Activated effector memory CD4-positive, alpha-beta T cell treated with anti-CD3 and anti-CD28 coated beads, Interleukin-2, amount 50 U/mL, for 16 hours (primary cell): ENCODE measurements around the gene EEFSEC.
"Not testable (repeated sequence)": the region's sequence is repeated elsewhere in the genome, so short reads cannot be mapped to it uniquely, and the experiment has no call there.

ENCODE experiments used
- DNase-seq: peaks from one replicate; pipeline ENCODE4 v3.0.0-alpha.2; 2020

The EEFSEC gene

DNA sequence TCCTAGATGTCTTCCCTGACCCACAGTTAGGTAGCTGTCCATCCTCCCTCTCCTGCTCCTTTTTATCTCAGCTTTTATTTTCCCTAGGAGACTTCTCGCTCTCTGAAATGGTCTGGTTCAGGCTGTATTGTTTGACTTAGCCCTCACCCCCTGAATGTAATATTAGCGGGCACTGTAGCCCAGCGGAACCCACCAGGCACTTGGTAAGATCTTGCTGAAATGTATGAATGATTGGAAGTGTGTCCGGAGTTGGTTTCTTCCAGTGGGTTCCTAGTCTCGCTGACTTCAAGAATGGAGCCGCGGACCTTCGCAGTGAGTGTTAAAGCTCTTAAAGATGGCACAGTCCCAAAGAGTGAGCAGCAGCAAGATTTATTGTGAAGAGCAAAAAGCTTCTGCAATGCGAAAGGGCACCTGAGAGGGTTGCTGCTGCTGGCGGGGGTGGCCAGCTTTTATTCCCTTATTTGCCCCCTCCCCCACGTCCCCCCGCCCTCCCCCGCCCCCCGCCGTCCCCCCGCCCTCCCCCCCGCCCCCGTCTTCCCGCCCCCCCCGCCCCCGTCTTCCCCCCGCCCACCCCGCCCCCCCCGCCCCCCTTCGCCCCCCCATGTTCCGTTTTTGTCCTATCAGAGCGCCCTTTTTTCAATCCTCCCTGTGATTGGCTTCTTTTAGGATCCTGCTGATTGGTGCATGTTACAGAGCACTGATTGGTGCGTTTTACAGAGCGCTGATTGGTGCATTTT is 694 bp upstream of the EEFSEC start:
- DNase-seq: no peak

DNA sequence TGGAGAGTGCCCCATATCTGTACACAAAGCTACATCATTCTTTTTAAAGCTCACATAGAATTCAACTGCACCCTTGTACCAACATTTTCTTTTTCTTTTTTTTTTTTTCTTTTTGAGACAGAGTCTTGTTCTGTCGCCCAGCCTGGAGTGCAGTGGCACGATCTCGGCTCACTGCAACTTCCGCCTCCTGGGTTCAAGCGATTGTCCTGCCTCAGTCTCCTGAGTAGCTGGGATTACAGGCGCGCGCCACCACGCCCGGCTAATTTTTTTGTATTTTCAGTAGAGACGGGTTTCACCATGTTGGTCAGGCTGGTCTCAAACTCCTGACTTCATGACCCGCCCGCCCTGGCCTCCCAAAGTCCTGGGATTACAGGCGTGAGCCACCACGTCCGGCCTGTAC is 1.1 kb downstream of the EEFSEC start:
- DNase-seq: not testable (repeated sequence)

DNA sequence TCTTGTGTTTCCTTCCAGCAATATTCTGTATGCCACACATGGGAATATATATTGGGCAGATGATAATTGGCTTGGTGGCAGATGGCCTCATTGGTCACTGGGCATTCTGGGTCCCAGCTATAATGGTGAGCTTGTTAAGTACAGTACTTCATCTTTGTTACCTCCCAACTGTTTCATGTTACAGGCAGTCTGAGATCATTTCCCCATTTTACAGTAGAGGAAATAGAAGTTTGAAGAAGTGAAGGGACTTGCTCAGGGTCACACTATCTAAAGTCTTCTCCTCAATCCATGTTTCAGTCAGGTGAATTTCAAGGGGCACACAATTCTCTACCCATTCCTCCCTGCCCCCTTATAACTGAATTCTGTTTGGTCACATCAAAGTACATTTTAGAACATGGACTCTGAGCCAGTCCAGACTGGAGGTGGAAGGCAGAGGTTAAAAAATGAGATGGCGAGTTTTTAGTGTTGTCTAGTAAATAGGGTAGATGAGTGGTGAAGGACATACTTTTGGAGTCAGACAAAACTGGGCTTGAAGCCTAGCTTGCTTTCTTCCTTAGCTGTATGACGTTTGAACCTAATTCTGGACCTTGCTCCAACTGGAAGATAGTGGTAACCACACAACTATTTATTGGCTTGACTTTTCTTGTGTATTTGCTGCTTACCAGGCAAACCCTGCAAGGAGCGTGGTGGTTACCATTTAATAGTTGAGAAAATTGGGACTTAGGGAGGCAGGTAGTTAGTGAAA is 2.5 kb downstream of the EEFSEC start:
- DNase-seq: no peak

DNA sequence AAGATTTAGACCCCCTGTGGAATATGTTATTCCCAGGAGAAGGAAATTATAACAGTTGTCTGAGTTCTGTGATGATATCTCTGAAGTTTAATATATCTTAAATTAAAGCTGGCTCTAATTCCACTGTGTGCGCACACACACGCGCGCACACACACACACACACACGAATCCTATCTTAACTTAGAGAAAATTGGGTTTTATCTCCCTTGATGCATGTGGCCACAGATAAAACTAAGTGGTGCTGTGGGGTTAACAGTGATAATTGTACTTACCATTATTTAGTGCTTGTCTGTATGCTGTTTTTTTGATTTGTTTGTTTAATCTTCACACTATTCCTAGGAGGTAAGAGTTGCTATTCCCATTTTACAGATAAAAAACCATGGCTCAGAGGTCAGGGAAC is 7.4 kb downstream of the EEFSEC start:
- DNase-seq: no peak

DNA sequence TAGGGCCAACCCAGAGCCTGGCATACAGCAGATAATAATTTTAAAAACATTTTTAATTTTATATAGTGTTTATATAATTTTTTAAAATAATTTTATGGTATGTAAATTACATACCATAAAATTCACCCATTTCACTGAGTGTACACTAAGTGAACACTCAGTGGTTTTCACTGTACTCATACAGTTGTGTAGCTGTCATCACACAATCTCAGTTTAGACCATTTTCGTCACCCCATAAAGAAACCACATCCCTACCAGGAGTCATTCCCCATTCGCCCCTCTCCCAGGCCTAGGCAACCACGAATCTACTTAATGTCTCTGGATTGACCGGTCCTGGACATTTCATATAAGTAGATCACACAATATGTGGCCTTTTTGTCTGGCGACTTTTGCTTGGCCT is 10.2 kb downstream of the EEFSEC start:
- no peak for DNase-seq

DNA sequence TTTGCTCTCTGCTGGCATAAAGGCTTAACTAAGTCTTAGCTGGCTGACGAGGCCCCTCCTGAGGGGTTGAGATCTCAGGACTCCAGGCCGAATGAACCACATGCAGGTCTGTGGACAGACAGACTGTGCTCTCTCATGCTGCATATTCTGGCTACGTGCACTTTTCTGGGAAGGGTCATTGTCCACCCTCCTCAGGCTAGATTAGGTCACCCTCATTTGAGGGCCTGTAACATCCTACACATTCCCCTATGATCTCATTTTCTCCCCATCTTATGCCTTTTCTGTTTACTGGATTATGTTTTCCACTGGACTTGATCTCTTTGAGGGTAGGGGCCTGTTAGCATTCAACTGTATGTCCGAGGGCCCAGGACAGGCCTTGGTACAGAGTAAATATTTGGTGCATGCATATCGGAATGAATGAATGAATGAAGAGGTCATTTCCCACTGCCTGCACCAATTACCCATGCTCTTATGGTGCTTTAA is 13.7 kb downstream of the EEFSEC start:
- no peak for DNase-seq

DNA sequence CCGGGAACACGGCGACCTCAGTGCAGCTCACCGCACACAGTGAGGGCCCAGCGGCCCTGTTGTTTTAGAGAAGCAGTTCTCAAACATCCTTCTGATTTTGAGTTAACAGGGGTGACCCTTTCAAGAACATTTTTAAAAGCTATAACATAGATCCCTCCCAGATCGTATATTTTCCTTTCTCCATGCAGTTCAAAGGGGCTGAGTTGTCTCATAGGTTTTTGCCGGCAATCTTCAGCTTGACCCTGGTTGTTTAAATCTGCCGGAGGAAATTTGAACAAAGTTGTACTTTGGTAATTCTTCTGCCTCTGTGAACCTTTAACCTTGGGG is 14.3 kb downstream of the EEFSEC start:
- no peak for DNase-seq

DNA sequence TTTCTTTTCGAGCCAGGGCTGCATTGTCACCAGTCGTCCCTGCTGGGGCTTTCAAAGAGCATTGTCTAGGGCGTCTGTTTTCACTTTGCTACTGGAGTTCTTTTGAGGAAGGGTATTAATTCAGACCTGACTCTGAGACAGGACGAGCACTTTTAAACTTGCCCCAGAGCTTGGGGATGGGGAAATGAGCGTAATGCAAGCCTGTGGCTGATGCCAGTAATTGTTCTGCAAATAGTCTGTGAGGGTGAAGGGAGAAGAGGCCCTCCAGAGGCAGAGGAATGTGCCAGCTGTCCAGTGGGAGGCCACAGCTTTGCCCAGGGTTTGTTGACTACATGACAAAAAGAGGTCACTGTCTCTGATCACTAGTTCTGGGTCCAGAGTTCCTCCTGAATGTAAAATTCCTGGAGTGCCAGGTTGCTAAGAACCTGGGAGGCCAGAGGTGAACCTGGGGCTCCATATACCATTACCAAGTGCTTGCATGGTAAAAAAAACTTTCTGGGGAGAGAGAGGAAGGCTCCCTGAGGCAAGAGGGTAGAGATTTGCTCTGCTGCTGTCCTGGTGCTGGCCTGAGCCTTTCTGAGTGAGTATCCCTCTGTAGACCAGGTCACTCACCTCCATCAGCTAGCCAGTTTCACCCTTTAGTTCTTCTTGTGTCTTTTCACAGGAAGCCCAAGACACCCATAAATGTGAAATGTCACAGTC is 14.8 kb downstream of the EEFSEC start:
- no peak for DNase-seq

DNA sequence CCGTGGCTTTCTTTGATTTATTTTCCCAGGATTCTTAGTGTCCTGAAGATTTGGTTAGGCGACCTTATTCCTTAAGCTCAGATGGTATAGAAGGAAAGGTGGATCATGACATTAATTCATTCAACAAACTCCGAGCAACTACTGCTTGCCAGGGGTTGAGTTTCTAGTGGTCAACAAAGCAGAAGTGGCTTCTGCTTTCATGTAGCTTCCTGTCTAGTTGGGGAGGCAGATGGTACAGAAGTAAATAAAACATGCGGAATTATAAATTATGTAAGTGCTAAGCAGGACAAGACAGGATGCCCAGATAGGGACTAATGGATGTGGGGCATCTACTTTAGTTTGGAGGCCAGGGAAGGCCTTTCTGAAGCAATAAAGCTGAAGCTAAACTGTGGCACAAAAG is 15.6 kb downstream of the EEFSEC start:
- DNase-seq: no peak

DNA sequence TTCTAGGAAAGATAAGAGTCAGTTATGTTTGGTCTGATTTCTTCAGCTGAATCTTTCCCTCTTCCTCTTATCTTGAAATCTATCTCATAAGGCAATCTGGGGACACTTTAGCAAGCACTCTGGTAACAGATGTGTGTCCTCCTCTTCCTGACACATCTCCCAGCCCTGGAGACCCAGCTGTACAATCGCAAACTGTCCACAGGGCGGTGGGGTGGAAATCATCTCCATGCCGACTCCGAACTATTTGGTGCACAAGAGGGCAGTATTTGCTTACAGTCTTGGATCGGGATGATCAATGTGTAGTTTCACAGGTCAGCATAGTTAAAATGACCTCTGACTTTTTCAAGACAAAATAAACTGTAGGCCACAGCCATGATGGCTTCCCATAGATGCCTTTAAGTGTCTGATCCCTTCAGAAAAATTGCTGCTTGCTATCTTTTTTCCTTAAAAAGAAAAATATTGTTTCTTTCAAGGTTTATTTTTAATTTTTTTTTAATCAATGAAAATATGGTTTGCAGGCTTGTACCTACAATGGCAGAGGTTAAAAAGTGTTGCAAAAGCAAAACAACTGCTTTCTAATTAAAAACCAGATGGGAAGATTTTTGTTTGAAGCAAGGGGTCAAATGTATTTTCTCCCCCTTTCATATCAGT is 17.7 kb downstream of the EEFSEC start:
- no peak for DNase-seq

DNA sequence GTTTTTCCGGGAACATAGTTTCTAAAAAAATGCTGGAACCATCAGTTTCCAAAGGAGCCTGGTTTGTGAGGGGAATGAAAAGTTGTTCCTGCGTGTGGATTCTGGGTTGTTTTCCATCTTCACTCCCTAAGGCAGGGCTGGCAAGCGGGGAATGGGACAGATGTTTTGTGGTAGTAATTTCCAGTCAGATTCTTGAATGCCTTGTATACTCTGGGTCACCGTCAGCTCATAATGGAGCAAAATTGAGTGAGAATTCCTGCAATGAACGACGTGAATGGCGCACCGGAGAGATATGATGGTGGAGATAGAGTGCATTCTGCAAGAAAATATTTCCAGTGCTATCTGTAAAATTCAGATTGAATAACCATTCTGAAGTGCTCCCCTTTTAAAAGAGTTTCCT is 19.9 kb downstream of the EEFSEC start:
- no peak for DNase-seq

DNA sequence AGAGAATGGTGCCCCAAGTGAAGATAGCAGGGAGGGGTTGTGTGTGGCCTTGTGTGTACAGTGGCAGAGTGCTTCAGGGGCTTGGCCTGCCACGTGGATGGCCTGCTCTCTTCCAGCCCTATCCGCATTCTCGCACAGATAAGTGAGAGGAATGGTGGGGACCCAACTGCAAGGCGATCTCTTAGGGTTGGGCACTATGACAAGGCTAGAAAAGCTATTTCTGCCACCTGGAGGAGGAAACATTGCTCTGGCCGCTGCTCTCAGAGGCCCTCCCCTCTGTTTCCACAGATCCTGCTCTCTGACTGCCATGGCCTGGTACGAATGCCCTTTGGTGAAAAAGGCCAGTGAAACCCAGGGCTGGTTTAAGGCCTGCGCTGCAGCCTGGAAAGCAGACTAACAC is 20.6 kb downstream of the EEFSEC start:
- DNase-seq: no peak

DNA sequence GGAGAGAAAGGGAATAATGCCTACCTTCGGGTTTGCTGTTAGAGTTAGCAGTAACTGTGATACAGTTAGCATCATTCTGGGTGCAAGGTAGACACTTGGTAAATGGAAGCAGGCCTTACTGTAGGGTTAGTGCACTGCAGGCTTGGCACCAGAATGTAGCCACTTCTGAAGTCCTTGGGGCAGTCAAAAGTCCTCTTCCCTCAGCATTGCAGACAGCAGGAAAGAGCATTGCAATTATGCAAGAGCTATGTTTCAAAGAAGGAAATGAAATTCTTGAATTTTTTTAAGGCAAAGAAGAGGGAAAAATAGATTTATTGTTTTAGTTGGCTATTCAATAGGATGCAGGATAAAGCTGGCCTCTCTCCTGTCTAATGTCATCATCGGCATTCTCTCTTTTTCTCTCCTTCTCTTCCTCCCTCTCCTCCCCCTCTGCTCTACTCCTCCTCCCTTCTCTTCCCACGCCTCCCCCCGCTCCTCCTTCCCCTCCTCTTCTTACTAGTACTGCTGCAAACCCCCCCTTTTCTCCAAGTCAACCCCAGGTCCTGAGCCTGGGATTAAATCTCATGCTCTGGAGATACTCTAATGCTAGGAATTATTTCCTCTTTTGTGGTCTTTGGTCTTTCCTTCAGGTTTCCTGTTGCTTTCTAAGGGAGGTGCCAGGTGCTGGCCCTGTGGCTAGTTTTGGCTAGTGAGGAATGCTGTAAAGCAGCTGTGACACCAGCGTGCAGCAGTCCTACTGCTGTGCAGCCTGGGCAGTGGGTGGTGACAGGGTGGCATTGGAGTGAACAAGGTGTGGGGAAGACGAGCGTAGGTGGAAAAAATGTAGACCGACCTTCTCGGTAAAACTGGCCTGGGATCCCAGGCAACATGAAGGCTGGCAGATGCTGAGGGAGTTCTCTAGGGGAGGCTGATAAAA is 21.7 kb downstream of the EEFSEC start:
- no peak for DNase-seq

DNA sequence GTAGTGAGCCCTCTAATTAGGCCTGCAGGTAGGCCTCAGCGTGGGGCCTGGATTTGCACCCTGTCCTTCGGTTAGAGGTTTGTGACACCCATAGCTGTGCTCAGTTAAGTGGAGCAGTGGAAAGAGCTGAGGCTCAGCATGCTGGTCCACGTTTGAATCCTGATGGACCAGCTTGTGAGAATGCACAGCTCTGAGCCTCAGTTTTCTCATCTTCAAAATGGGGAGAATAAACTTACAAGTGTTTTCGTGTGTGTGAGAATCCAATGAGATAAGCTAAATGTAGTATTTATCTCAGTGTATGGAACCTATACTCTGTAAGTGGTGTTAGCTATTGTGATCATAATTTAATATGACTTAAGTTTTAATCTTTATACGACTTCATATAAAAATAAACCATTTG is 22.5 kb downstream of the EEFSEC start:
- DNase-seq: no peak

DNA sequence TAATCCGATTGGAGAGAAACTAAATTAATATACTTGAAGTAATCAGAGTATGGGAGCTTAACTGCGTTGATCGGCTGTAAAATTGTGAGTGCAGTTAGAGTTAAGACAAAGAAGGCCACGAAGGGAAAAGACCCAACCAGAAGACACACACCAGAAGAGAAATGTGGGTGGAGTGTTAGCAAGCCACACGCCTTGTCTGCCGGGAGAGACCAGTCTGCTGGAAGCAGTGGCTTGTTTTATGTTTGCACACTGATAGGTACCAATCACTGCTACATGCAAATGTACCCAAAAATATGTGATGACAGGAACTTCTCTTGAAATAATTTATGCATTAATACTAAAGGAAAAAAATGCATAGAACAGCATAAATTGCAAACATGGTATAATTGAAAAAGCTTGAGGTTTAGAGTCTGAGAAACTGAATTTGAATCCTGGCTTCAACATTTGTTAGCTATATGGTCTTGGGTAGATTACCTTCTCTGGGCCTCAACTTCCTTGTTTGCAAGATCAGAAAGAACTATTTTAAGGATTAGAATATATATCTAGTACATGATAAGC is 23.1 kb downstream of the EEFSEC start:
- no peak for DNase-seq

DNA sequence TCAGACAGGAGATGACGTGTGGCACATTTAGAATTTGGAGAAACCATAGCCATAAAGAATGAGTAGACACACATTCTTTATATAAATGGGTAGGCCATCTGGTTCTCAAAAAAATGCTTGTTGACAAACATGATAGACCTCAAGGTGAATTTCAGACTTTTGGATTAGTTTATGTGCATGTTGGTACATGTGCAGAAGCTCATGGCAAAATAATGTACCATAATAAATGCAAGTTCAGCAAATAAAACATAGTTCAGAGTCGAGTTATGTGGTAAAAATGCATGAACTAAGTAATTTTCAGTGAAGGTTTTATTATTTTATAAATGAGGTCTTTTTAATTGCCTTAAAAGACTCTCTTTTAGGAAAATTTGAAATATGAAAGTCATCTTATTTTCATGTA is 24.6 kb downstream of the EEFSEC start:
- DNase-seq: no peak

DNA sequence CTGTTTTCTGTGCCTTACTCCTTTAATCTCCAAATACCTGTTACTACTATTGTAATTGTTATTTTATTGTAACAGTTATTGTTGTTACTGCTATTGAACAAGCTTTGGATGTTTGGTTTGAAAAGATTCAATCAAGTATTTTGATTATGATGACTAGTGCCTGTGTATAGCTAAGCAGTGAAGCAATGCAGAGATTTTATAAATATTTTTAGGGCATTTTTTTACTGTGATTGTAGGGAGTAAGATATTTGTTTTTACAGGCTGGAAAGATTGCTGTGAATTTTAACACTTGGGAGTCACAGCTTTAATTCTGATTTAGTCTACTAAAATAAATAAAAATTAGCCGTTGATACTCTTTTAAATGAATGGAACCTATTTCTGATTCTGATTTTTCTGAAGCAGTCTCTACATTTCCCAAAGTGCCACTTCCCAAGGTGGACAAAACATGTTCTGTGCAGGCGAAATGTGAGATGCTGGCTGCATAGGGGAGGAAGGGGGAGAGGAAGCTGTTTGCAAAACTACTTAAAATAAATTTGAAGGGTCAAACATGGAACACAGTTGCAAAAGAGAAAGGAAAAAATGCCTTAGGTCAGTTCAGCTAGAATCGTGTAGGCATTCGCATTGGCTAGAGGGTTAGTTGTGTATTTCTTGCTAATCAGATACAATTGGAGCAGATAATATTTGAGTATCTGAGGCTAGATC is 25.7 kb downstream of the EEFSEC start:
- DNase-seq: no peak

DNA sequence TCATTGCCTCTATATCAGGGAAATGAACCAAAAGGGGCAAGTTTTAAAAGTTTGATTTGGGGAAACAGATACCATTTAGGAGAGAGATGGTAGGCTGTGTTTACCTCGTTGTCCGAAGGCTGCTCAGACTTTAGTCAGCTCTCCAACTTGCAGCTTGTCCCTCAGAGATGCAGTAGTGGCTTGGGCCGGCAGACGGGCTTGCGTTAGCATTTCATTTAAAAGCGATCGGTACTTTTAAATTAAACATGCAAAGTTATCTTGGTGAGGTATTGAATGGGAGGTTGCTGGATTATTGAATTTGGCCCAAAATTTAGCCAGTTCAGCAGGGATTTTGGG is 26.2 kb downstream of the EEFSEC start:
- no peak for DNase-seq

DNA sequence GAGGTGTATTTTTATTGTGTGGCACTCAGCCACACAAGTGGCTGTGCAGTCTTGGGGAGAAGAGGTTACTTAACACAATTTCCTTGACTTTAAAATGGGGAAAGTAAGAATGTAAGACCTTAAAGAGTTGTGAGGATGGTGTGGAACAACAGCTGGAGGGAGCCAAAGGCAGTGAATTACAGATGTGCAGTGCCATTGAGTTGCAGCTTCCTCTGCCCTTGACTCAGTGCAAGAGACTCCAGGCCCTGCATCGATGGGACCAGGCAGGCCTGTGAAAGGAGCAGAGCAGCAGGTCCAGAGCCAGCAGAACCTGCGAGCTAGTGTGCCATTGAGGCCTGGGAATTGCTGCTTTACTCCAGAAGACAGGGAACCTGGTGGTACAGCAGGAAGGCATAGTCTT is 27.2 kb downstream of the EEFSEC start:
- DNase-seq: no peak

DNA sequence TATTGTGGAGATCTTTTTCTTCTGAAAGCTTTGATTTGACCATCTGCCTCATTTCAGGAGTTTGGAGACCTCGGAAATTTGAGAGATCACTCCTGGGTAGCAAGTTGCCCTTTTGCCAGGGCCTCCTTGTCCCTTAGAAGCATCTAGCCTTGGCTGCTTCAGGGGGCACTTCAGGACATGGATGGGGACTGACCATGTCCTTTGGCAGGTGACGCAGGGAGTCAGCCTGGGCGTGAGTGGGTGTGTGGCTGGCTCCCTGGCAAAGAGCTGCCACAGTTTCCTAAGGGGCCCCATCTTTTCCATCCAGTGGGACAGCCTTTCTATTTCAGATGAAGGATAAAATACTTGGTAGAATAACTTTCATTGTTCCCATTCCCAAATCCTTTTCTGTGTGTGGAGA is 27.6 kb downstream of the EEFSEC start:
- DNase-seq: no peak

DNA sequence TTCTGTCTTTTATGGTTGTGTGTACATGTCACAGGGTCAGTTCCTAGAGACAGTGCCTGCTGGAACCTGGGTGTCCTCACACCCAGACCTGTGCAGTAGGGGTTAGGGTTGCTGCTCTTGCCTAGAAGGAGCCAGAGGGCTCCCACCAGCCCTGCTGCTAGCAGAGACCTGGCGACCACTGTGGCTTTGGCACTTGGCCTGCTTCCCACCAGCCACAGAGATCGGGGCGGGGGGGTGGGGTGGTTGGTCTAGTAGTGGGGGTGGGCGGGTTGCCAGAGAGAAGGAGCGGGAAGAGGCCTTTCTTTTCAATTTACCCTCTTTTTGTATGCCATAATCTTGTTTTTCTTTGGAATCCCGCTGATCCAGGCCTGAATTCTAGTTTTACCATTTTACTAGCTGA is 29.4 kb downstream of the EEFSEC start:
- DNase-seq: no peak
